SK-N-SH treated with all-trans-retinoic acid at 6 μM for 48 hours (cell line): Measurements from ENCODE around the gene MOGAT1.

Source experiments
- ATAC-seq: fragments of 200-7000 bp; cut with Tn5 transposase; 3 replicates; pipeline ENCODE4 v1.9.1; 2020; ENCODE audit warnings: mild to moderate bottlenecking, moderate library complexity
- ARNTL ChIP-seq: fragments of 450-650 bp; formaldehyde crosslinking; IDR thresholded peaks from 2 replicates; pipeline ENCODE4 v1.5.0; 2020; ENCODE audit warnings: low read depth, mild to moderate bottlenecking, moderate library complexity, borderline replicate concordance
- BACH2 ChIP-seq: fragments of 250-450 bp; sonication (Bioruptor Pico); IDR thresholded peaks from 2 replicates; pipeline ENCODE4 v1.9.0; 2021; ENCODE audit warnings: mild to moderate bottlenecking, borderline replicate concordance
- CREB5 ChIP-seq: fragments of 250-450 bp; sonication (Bioruptor Pico); IDR thresholded peaks from 2 replicates; pipeline ENCODE4 v1.5.1; 2020; ENCODE audit warnings: low read depth, mild to moderate bottlenecking, moderate library complexity
- CSDC2 ChIP-seq: fragments of 250-450 bp; sonication (Bioruptor Pico); IDR thresholded peaks from 2 replicates; pipeline ENCODE4 v1.5.0; 2020; ENCODE audit warnings: mild to moderate bottlenecking, moderate library complexity
- ESRRG ChIP-seq: fragments of 250-450 bp; sonication (Bioruptor Pico); IDR thresholded peaks from 2 replicates; pipeline ENCODE4 v1.6.1; 2021; ENCODE audit warnings: mild to moderate bottlenecking
- GLIS3 ChIP-seq: fragments of 250-450 bp; sonication (Bioruptor Pico); IDR thresholded peaks from 2 replicates; pipeline ENCODE4 v1.5.0; 2020; ENCODE audit warnings: mild to moderate bottlenecking, moderate library complexity
- ISL1 ChIP-seq: fragments of 250-450 bp; sonication (Bioruptor Pico); IDR thresholded peaks from 2 replicates; pipeline ENCODE4 v2.1.2; 2022; ENCODE audit warnings: mild to moderate bottlenecking, moderate library complexity
- OSR1 ChIP-seq: fragments of 250-450 bp; sonication (Bioruptor Pico); IDR thresholded peaks from 2 replicates; pipeline ENCODE4 v1.8.0; 2022; ENCODE audit warnings: moderate library complexity, mild to moderate bottlenecking, inconsistent platforms
- POU6F1 ChIP-seq: fragments of 250-450 bp; sonication (Bioruptor Pico); IDR thresholded peaks from 2 replicates; pipeline ENCODE4 v1.8.0; 2021; ENCODE audit warnings: low read depth, mild to moderate bottlenecking, moderate library complexity, borderline replicate concordance
- PPARA ChIP-seq: fragments of 250-450 bp; sonication (Bioruptor Pico); IDR thresholded peaks from 2 replicates; pipeline ENCODE4 v1.5.0; 2020; ENCODE audit warnings: mild to moderate bottlenecking, borderline replicate concordance
- SNAI2 ChIP-seq: fragments of 250-450 bp; sonication (Bioruptor Pico); IDR thresholded peaks from 2 replicates; pipeline ENCODE4 v1.5.0; 2020; ENCODE audit warnings: mild to moderate bottlenecking, moderate library complexity
- TCF4 ChIP-seq: fragments of 250-450 bp; sonication (Bioruptor Pico); IDR thresholded peaks from 2 replicates; pipeline ENCODE4 v1.8.0; 2021; ENCODE audit warnings: mild to moderate bottlenecking, moderate library complexity, borderline replicate concordance
- TOX ChIP-seq: fragments of 250-450 bp; sonication (Bioruptor Pico); IDR thresholded peaks from 2 replicates; pipeline ENCODE4 v1.8.0; 2021; ENCODE audit warnings: mild to moderate bottlenecking, moderate library complexity, borderline replicate concordance
- TSHZ2 ChIP-seq: fragments of 250-450 bp; sonication (Bioruptor Pico); IDR thresholded peaks from 2 replicates; pipeline ENCODE4 v1.5.0; 2020; ENCODE audit warnings: mild to moderate bottlenecking, moderate library complexity
- ZC3H10 ChIP-seq: fragments of 250-450 bp; sonication (Bioruptor Pico); IDR thresholded peaks from 2 replicates; pipeline ENCODE4 v1.5.1; 2021; ENCODE audit warnings: mild to moderate bottlenecking, moderate library complexity
- ZFP3 ChIP-seq: fragments of 250-450 bp; sonication (Bioruptor Pico); IDR thresholded peaks from 2 replicates; pipeline ENCODE4 v1.5.0; 2020; ENCODE audit warnings: mild to moderate bottlenecking, moderate library complexity
- ZFP30 ChIP-seq: fragments of 450-650 bp; formaldehyde crosslinking; IDR thresholded peaks from 2 replicates; pipeline ENCODE4 v1.5.0; 2022; ENCODE audit warnings: mild to moderate bottlenecking, moderate library complexity
- ZNF565 ChIP-seq: fragments of 450-650 bp; formaldehyde crosslinking; conservative IDR thresholded peaks from 2 replicates; pipeline ENCODE4 v1.5.0; 2020; ENCODE audit warnings: low read depth, mild to moderate bottlenecking, moderate library complexity
- ZNF70 ChIP-seq: fragments of 450-650 bp; formaldehyde crosslinking; IDR thresholded peaks from 2 replicates; pipeline ENCODE4 v1.5.0; 2020; ENCODE audit warnings: mild to moderate bottlenecking, moderate library complexity
- ZNF8 ChIP-seq: fragments of 450-650 bp; formaldehyde crosslinking; IDR thresholded peaks from 2 replicates; pipeline ENCODE4 v1.5.0; 2020; ENCODE audit warnings: mild to moderate bottlenecking, moderate library complexity
- TF ChIP-seq, protein P1 (sequence below): fragments of 250-450 bp; sonication (Bioruptor Pico); IDR thresholded peaks from 2 replicates; pipeline ENCODE4 v1.8.0; 2020; ENCODE audit warnings: mild to moderate bottlenecking, moderate library complexity, borderline replicate concordance
- TF ChIP-seq, protein P2 (sequence below): fragments of 250-450 bp; sonication (Bioruptor Pico); IDR thresholded peaks from 2 replicates; pipeline ENCODE4 v1.5.1; 2021; ENCODE audit warnings: mild to moderate bottlenecking, moderate library complexity

MOGAT1 gene

DNA sequence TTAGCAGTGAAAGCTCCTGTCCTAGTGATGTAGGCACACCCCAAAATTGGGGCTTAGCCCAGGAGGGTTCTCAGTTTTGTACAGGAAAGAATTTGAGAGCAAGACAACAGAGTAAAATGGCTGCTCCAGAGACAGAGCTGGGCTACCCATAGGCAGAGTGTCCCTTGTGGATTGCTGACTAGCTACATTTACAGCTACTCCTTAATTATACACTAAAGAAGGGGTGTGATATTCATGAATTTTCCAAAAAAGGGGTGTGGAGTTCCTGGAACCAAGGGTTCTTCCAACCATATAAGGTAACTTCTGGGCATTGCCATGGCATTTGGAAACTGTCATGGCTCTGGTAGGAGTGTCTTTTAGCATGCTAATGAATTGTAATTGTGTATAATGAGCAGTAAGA lies 52.8 kb downstream of the MOGAT1 start:
- TF ChIP-seq OSR1 (no peak), TCF4 (no peak), ZNF565 (CRISPR knock-in tag) (no peak), SNAI2 (CRISPR knock-in tag) (no peak), ZNF8 (CRISPR knock-in tag) (no peak), ZFP30 (no peak), ISL1 (no peak), ARNTL (CRISPR knock-in tag) (no peak), ZC3H10 (CRISPR knock-in tag) (no peak), POU6F1 (CRISPR knock-in tag) (no peak), BACH2 (CRISPR knock-in tag) (no peak), CSDC2 (no peak), ZNF70 (CRISPR knock-in tag) (no peak), CREB5 (CRISPR knock-in tag) (no peak)
- TF ChIP-seq, protein P1, sequence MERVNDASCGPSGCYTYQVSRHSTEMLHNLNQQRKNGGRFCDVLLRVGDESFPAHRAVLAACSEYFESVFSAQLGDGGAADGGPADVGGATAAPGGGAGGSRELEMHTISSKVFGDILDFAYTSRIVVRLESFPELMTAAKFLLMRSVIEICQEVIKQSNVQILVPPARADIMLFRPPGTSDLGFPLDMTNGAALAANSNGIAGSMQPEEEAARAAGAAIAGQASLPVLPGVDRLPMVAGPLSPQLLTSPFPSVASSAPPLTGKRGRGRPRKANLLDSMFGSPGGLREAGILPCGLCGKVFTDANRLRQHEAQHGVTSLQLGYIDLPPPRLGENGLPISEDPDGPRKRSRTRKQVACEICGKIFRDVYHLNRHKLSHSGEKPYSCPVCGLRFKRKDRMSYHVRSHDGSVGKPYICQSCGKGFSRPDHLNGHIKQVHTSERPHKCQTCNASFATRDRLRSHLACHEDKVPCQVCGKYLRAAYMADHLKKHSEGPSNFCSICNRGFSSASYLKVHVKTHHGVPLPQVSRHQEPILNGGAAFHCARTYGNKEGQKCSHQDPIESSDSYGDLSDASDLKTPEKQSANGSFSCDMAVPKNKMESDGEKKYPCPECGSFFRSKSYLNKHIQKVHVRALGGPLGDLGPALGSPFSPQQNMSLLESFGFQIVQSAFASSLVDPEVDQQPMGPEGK (CRISPR knock-in tag) = no peak
- ATAC-seq = no peak

DNA sequence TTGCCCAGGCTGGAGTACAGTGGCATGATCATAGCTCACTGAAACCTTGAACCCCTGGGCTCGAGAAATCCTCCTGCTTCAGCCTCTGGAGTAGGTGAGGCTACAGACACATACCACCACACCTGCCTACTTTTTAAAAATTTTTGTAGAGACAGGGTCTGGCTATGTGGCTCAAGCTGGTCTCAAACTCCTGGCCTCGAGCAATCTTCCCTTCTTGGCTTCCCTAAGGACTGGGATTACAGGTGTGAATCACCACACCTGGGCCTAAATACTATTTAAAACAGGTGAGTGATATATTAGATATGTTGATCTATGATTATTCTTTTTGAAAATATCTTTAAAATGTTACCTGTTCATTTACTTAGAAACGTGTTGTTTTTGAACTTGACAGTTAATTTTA lies 57.2 kb downstream of the MOGAT1 start:
- TF ChIP-seq CREB5 (CRISPR knock-in tag) (no peak), SNAI2 (CRISPR knock-in tag) (no peak), GLIS3 (CRISPR knock-in tag) (no peak), ZFP3 (no peak), OSR1 (no peak), ESRRG (CRISPR knock-in tag) (no peak), ZC3H10 (CRISPR knock-in tag) (no peak), TOX (CRISPR knock-in tag) (no peak), TCF4 (no peak), ISL1 (no peak), ZNF8 (CRISPR knock-in tag) (no peak), PPARA (CRISPR knock-in tag) (no peak), ZFP30 (no peak), TSHZ2 (CRISPR knock-in tag) (no peak), ARNTL (CRISPR knock-in tag) (no peak), ZNF565 (CRISPR knock-in tag) (no peak), ZNF70 (CRISPR knock-in tag) (no peak)
- TF ChIP-seq, protein P2, sequence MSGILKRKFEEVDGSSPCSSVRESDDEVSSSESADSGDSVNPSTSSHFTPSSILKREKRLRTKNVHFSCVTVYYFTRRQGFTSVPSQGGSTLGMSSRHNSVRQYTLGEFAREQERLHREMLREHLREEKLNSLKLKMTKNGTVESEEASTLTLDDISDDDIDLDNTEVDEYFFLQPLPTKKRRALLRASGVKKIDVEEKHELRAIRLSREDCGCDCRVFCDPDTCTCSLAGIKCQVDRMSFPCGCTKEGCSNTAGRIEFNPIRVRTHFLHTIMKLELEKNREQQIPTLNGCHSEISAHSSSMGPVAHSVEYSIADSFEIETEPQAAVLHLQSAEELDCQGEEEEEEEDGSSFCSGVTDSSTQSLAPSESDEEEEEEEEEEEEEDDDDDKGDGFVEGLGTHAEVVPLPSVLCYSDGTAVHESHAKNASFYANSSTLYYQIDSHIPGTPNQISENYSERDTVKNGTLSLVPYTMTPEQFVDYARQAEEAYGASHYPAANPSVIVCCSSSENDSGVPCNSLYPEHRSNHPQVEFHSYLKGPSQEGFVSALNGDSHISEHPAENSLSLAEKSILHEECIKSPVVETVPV (CRISPR knock-in tag) = no peak

More for the DNA sequence above, 57.2 kb downstream of the MOGAT1 start:
- ATAC-seq = no peak
